Esophagus (tissue), 2 donors: Measurements from ENCODE around the gene INSYN1. TPM values are rescaled to one million over a fixed set of nuclear protein-coding genes. Genes with fewer than 3 reads are reported as not detected.

ENCODE experiments used
- H3K27ac ChIP-seq, 2 donors: one replicate each; pipeline ENCODE4 v1.5.1; 2013; ENCODE audit warnings: low read depth in 2 of 2, mild to moderate bottlenecking in 2 of 2, inconsistent platforms in 1 of 2, low read length in 1 of 2, moderate library complexity in 1 of 2
- H3K27me3 ChIP-seq, 2 donors: one replicate each; pipeline ENCODE4 v1.6.1; 2013; ENCODE audit warnings: low read length in 2 of 2, control low read depth in 1 of 2, mild to moderate bottlenecking in 1 of 2; ENCODE audit not compliant: insufficient read depth in 2 of 2, control insufficient read depth in 1 of 2
- H3K36me3 ChIP-seq, 2 donors: one replicate each; pipeline ENCODE4 v1.6.1; 2013; ENCODE audit warnings: low read length in 1 of 2; ENCODE audit not compliant: control insufficient read depth in 2 of 2, insufficient read depth in 2 of 2
- H3K4me1 ChIP-seq, 2 donors: one replicate each; pipeline ENCODE4 v1.6.1; 2013; ENCODE audit warnings: low read length in 1 of 2; ENCODE audit not compliant: control insufficient read depth in 2 of 2, insufficient read depth in 2 of 2
- H3K4me3 ChIP-seq, 2 donors: one replicate each; pipeline ENCODE4 v1.5.1; 2013; ENCODE audit warnings: low read length in 2 of 2, mild to moderate bottlenecking in 2 of 2, low read depth in 1 of 2, moderate library complexity in 1 of 2
- H3K9me3 ChIP-seq, 2 donors: one replicate each; pipeline ENCODE4 v1.6.1; 2013; ENCODE audit warnings: mild to moderate bottlenecking in 2 of 2, low read depth in 1 of 2, low read length in 1 of 2, moderate library complexity in 1 of 2; ENCODE audit not compliant: control insufficient read depth in 2 of 2, insufficient read depth in 1 of 2
- WGBS, 2 donors: extraction: QIAGEN DNeasy Blood & Tissue Kit; methylation state at CpG; one replicate each; pipeline ENCODE4 v1.1.7; 2013; 5-methylcytosine and 5-hydroxymethylcytosine counted together
- polyA plus RNA-seq, 2 donors: library from polyadenylated mRNA; stranded (reverse); fragments of 200-250 nt; gene quantifications; one replicate each; pipeline ENCODE4 v1.2.3, GENCODE V29; 2013
- donor health status: healthy with polysubstance abuse.
- donor health status: Bipolar disorder and iron deficiency.

INSYN1 gene
- polyA plus RNA-seq, 2 donors: 12.8 to 14.9 TPM

DNA sequence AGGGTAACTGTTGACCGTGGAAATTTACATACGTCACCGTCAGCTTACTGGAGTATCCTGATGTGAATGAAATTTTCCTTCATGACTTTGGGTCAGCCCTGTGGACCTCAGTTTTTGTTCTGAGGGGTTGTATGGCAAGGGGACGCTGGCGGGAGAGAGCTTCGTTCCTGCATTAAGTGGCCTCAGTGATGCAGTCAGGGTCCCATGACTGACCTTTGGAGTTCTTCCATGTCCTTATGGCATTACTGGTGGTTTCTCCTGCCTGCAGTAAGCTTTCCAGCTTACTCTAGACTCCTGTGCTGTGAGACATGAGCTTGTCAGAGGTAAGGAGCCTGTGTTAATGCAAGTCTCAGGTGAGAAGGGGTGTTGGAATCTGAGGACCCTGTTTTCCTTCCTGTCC, 67.2 kb downstream of the INSYN1 start:
- Histone ChIP-seq H3K9me3 (no peaks in the 10 kb centered on the region), H3K27ac (no peak overlapping the region), H3K27me3 (peaks cover 0 to 4% of the 10 kb centered on the region in 2 donors), H3K4me1 (peaks cover 4 to 13% of the 10 kb centered on the region in 2 donors), H3K4me3 (no peak overlapping the region), H3K36me3 (no peaks in the 10 kb centered on the region)
- 70 to 87% methylated on average over 6 of the region's 6 CpGs for WGBS, 2 donors

Other genes starting within 250 kb of the INSYN1 start
- gene NPTN, start 120.0 kb downstream of the INSYN1 start, polyA plus RNA-seq: 10 to 100 TPM; 30.0 to 82.0 TPM
- gene CD276, start 69.0 kb downstream of the INSYN1 start, polyA plus RNA-seq: 10 to 100 TPM in 1 of 2 donors, 1 to 10 TPM in 1; 9.3 to 11.0 TPM
- gene TBC1D21, start 120.2 kb upstream of the INSYN1 start, polyA plus RNA-seq: not detected
- gene LOXL1, start 173.1 kb upstream of the INSYN1 start, polyA plus RNA-seq: 1 to 10 TPM; 7.2 to 9.6 TPM
- 1 to 10 TPM; 9.0 to 9.5 TPM for gene STOML1, start 238.9 kb upstream of the INSYN1 start, polyA plus RNA-seq
- 10 to 100 TPM; 16.9 to 18.8 TPM for gene PML, start 241.4 kb upstream of the INSYN1 start, polyA plus RNA-seq